Activated CD4-positive, alpha-beta memory T cell treated with anti-CD3 and anti-CD28 coated beads, Interleukin-2, amount 10 ng/mL, durations not matched to agents 7 days and 5 days (primary cell): ENCODE data around the gene DNAJC5G. TPM values are rescaled to one million over a fixed set of nuclear protein-coding genes. Genes with fewer than 3 reads are reported as not detected.
"Not testable (repeated sequence)": the region's sequence is repeated elsewhere in the genome, so short reads cannot be mapped to it uniquely, and the experiment has no call there.

Experiments
- CTCF ChIA-PET: fragments of 350-600 bp; sonication (Branson Sonifier 250); formaldehyde crosslinking; loops from one replicate; lab custom pipeline; 2021; ENCODE audit warnings: antibody characterized with exemption, inconsistent platforms; lab: Charles Lee
- POLR2A ChIA-PET: fragments of 350-600 bp; sonication (Branson Sonifier 250); formaldehyde crosslinking; loops from one replicate; lab custom pipeline; 2021; ENCODE audit warnings: antibody characterized with exemption; lab: Charles Lee
- DNase-seq: peaks from one replicate; pipeline ENCODE4 v3.0.0-alpha.2; 2020
- H3K27ac Mint-ChIP-seq: one replicate; pipeline ENCODE4 v1.8.0; 2021; ENCODE audit warnings: mild to moderate bottlenecking, mixed read lengths
- H3K27me3 Mint-ChIP-seq: one replicate; pipeline ENCODE4 v1.8.0; 2021; ENCODE audit warnings: mixed read lengths
- H3K36me3 Mint-ChIP-seq: one replicate; pipeline ENCODE4 v1.8.0; 2021; ENCODE audit warnings: low read depth, mixed read lengths
- H3K4me1 Mint-ChIP-seq: one replicate; pipeline ENCODE4 v1.8.0; 2021; ENCODE audit warnings: mixed read lengths
- H3K4me3 Mint-ChIP-seq: one replicate; pipeline ENCODE4 v1.8.0; 2021; ENCODE audit warnings: mild to moderate bottlenecking, mixed read lengths
- H3K9me3 Mint-ChIP-seq: one replicate; pipeline ENCODE4 v1.8.0; 2021; ENCODE audit warnings: mixed read lengths
- total RNA-seq, 2 experiments: library from RNA; stranded (reverse); gene quantifications; one replicate each; pipeline ENCODE4 v1.2.3, GENCODE V29; 2021

Gene DNAJC5G
- total RNA-seq, 2 experiments from 2014 or later: not detected

DNA sequence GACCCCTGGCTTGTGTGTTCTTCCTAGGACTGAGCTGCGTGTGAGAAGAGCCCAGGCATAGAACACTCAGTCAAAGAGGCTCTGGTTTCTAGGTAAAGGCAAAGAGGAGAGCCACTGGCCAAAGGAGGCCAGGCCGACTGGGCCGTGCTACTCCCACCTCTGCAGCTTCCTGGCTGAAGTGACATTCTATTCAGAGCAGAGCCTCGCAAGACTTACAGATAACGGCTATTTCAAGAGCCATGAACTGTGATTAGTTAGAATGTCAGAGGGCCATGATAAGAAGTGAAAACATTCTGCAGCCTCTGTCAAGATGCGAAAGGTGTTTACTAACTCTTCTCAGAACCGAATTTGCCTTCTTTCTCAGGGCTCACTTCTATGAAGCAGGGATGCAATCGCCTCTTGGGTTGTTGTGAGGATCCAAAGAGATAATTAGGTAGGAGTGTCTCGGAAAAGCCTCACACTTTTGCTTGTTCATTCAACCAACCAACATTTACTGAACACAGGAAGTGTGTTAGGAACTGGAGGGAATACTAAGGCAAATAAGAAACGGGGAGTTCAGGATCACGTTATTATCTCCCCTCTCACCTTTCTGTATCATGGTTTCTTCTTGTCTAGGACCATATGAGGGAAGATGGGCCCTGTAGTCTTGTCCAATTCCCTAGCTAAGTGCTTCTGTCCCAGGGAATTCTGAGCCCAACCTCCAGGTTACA, 3.4 kb upstream of the DNAJC5G start:
- H3K4me3 Mint-ChIP-seq: no peak overlapping the region
- POLR2A ChIA-PET: interaction anchor here (1.1 to 1.4 kb wide), 2 partner anchors 13 to 31 kb away, joined by 3 read pairs; no protein-coding TSS in a partner anchor
- H3K36me3 Mint-ChIP-seq: no peaks in the 10 kb centered on the region

DNA sequence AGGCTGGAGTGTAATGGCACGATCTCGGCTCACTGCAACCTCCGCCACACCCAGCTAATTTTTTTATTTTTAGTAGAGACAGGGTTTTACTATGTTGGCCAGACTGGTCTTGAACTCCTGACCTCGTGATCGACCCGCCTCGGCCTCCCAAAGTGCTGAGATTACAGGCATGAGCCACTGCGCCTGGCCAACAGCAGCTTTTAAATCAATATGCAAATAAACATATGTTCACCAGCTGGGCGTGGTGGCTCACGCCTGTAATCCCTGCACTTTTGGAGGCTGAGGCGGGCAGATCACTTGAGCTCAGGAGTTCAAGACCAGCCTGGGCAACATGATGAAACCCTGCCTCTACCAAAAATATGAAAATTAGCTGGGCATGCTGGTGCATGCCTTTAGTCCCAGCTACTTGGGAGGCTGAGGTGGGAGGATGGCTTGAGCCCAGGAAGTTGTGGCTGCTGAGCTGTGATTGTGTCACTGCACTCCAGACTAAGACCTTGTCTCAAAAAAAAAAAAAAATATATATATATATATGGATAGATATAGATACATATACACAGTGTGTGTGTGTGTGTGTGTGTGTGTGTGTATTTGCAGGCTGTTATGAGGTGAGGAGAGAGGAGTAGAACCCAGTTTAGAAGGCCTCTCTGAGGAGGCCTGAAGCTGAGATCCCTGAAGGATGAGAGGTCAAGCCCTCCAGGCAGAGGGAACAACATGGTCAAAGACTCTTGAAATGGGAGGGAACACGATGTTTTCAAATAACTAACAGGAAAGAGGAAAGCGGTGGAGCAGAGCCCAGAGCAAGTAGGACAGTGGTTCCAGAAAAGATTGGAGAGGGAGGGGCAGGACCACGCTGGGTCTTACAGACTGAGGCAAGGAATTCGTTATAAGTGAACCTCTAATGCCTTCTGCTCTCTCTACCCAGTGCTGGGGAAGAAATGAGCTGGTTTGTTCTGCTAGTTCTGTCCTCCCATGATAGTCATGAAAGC, 2.4 kb upstream of the DNAJC5G start:
- not testable (repeated sequence) for H3K36me3 Mint-ChIP-seq, H3K4me1 Mint-ChIP-seq, H3K9me3 Mint-ChIP-seq, DNase-seq, H3K27ac Mint-ChIP-seq, H3K4me3 Mint-ChIP-seq
- H3K27me3 Mint-ChIP-seq: peaks cover 33% of the 10 kb centered on the region
- CTCF ChIA-PET: interaction anchor here (0.9 to 2.3 kb wide), 6 partner anchors 9 to 311 kb away, joined by 3 to 9 read pairs (median 4); partner anchors contain the start of genes SLC30A3 and TRIM54
- POLR2A ChIA-PET: interaction anchor here (1.4 kb wide), 1 partner anchor 14 kb away, joined by 3 read pairs; no protein-coding TSS in a partner anchor

More for the DNA sequence above, 3.4 kb upstream of the DNAJC5G start:
- Mint-ChIP-seq H3K27ac (no peak overlapping the region), H3K27me3 (peaks cover 28% of the 10 kb centered on the region), H3K9me3 (no peaks in the 10 kb centered on the region), H3K4me1 (peaks cover 5% of the 10 kb centered on the region)
- CTCF ChIA-PET: interaction anchor here (0.9 to 2.5 kb wide), 7 partner anchors 8 to 170 kb away, joined by 3 to 19 read pairs (median 5); partner anchors contain the start of genes SLC30A3 and TRIM54
- DNase-seq: no peak

DNA sequence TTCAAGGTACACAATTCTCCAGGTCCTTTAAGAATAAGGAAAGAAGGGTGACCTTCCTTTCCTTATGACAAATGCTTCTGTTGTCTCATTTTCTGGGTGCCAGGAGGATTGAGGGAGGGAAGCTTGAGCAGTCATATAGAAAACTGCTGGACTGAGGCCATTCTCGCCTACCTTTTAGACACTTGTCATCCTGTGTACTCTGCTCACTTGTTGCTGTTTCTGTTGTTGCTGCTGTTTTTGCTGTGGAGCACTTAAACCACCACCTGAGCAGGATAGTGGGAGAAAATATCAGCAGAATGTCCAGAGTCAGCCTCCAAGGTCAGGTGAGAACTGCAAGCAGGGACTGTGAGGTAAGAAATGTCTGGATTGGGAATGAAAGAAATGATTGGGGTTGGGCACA, 2.8 kb downstream of the DNAJC5G start:
- ChIA-PET CTCF (interaction anchor here (1.1 to 5.9 kb wide), 6 partner anchors 25 to 405 kb away, joined by 3 to 75 read pairs (median 6); no protein-coding TSS in a partner anchor), POLR2A (interaction anchor here (1.2 kb wide), 1 partner anchor 13 kb away, joined by 3 read pairs; no protein-coding TSS in a partner anchor)
- peaks cover 15% of the 10 kb centered on the region for H3K4me1 Mint-ChIP-seq
- peaks cover 35% of the 10 kb centered on the region for H3K27me3 Mint-ChIP-seq
- H3K36me3 Mint-ChIP-seq: no peaks in the 10 kb centered on the region
- no peak overlapping the region for H3K4me3 Mint-ChIP-seq
- no peaks in the 10 kb centered on the region for H3K9me3 Mint-ChIP-seq
- H3K27ac Mint-ChIP-seq: no peak overlapping the region
- no peak for DNase-seq

DNA sequence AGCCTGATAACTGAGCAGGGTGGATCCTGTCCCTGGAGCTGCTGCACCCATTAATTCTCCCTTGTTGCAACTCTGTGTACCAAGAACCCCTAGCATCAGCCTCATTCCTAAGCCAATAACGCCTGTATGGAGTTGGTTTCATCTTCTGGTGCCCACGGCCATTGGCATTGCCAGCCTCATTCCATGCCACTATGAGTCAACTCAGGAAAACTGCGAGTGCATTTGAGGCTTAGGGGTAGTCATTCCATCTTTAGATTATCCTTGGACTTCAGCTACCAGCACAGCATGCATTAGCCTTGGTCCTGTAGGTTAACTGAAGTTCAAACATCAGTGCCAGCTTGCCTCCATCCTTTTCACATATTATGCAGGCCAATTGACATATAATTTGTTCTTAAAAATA, 5.6 kb downstream of the DNAJC5G start:
- CTCF ChIA-PET: interaction anchor here (1.0 to 5.9 kb wide), 14 partner anchors 9 to 319 kb away, joined by 3 to 75 read pairs (median 8); partner anchors contain the start of genes PREB and SLC30A3
- peaks cover 46% of the 10 kb centered on the region for H3K27me3 Mint-ChIP-seq
- peaks cover 13% of the 10 kb centered on the region for H3K4me1 Mint-ChIP-seq
- POLR2A ChIA-PET: interaction anchor here (1.0 to 1.3 kb wide), 2 partner anchors 32 to 185 kb away, joined by 3 to 5 read pairs; no protein-coding TSS in a partner anchor
- H3K9me3 Mint-ChIP-seq: no peaks in the 10 kb centered on the region
- no peaks in the 10 kb centered on the region for H3K36me3 Mint-ChIP-seq
- no peak for DNase-seq
- H3K27ac Mint-ChIP-seq: no peak overlapping the region
- no peak overlapping the region for H3K4me3 Mint-ChIP-seq

DNA sequence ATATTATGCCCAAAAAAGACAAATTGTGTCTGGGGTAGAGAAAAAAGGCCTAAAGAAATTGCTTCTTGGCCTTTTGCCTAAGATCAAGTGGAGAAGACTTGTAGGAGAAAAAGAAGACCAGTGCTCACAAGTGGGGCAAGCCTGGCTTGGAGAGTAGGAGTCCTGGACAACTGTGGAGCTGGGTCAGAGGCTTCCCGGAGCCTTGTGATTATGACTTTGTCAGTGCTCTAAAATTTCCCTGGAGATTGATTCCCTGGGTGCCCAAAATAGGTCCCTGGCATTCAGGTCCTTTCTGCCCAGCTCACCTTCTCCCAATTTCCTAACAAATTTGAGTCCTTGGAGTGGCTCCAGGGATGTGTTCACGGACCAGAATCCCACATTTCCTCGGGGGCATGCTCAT, 6.2 kb downstream of the DNAJC5G start:
- no peaks in the 10 kb centered on the region for H3K36me3 Mint-ChIP-seq
- no peak overlapping the region for H3K27ac Mint-ChIP-seq
- H3K4me1 Mint-ChIP-seq: peaks cover 13% of the 10 kb centered on the region
- POLR2A ChIA-PET: interaction anchor here (0.8 to 1.0 kb wide), 2 partner anchors 32 to 65 kb away, joined by 4 to 5 read pairs; partner anchors contain the start of gene CAD
- H3K4me3 Mint-ChIP-seq: no peak overlapping the region
- DNase-seq: no peak
- H3K9me3 Mint-ChIP-seq: no peaks in the 10 kb centered on the region
- peaks cover 50% of the 10 kb centered on the region for H3K27me3 Mint-ChIP-seq
- CTCF ChIA-PET: interaction anchor here (0.7 to 5.9 kb wide), 12 partner anchors 9 to 319 kb away, joined by 3 to 75 read pairs (median 6); partner anchors contain the start of genes ABHD1, MPV17, PREB and SLC30A3

DNA sequence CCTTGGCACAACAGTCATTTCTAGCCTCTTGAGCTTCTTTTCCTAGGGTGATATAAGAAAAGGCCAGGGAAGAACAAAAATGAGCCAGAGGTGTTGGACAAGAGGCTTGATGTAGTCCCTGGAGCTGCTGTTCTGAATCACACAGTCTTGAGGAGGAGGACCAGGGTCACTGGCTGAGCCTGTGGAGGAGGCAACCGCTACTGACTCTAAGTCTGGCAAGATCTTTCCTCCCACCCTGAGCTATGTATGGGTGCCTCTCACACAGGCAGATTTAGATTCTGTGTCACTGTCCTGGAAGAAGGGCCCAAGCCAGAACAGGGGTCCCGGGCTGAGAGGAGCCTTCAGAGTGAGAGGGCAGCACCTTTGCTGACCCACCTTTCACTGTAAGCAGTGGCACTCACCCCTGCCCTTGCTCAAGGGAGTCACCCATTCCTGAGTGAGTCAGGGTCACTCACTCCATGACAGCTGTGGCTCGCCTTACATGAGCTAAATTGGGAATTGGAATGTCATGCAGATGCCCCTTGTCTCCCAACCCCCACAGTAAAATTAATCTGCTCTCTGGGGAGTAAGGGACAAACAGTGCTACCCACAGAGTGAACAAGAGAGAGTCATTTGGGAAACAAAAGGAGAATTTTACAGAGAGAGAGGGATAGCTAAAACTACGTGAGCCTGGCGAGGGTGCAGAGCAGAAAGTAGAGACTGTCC, 6.8 kb downstream of the DNAJC5G start, which contains the start of gene TRIM54:
TSS of gene TRIM54 (plus strand) at position 575 of the 705 bp plus-strand sequence. CDS start 303 bp downstream, outside the sequence.
- Mint-ChIP-seq H3K27ac (no peak within 1 kb of the TSS), H3K4me3 (no peak within 1 kb of the TSS), H3K27me3 (peaks cover 54% of the 10 kb centered on the region), H3K4me1 (peaks cover 13% of the 10 kb centered on the region), H3K9me3 (no peaks in the 10 kb centered on the region), H3K36me3 (no peaks in the 10 kb centered on the region)
- ChIA-PET CTCF (interaction anchor here (0.7 to 5.9 kb wide), 11 partner anchors 9 to 320 kb away, joined by 3 to 75 read pairs (median 6); partner anchors contain the start of genes ABHD1, MPV17, PREB and SLC30A3), POLR2A (interaction anchor here (0.8 to 1.7 kb wide), 3 partner anchors 18 to 65 kb away, joined by 4 to 5 read pairs (median 4); partner anchors contain the start of gene CAD)
- DNase-seq: no peak

DNA sequence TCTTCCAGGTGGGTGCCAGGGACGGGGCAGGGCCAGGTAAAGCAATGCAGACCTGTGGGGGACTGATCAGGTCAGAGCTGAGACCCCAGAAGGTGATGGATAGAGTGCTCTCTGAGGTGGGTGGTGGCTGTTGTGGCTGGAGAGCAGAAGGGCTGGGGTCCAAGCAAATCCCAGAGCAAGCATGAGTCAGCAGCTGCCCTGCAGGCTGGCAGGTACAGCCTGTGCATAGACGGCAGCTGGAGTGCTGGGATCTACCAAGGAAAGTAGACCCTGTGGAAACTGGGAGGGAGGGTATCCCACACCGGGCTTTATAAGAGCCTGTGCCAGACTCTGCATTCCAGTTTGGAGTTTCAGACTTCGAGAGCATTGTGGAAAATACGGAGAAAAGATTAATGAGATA, 7.7 kb downstream of the DNAJC5G start:
- peaks cover 58% of the 10 kb centered on the region for H3K27me3 Mint-ChIP-seq
- peaks cover 13% of the 10 kb centered on the region for H3K4me1 Mint-ChIP-seq
- H3K9me3 Mint-ChIP-seq: no peaks in the 10 kb centered on the region
- CTCF ChIA-PET: interaction anchor here (0.6 to 5.9 kb wide), 8 partner anchors 16 to 437 kb away, joined by 3 to 75 read pairs (median 4); partner anchors contain the start of gene MPV17
- no peak overlapping the region for H3K27ac Mint-ChIP-seq
- no peak for DNase-seq
- no peak overlapping the region for H3K4me3 Mint-ChIP-seq
- POLR2A ChIA-PET: interaction anchor here (0.6 to 1.7 kb wide), 2 partner anchors 19 to 90 kb away, joined by 3 to 4 read pairs; no protein-coding TSS in a partner anchor
- no peaks in the 10 kb centered on the region for H3K36me3 Mint-ChIP-seq

DNA sequence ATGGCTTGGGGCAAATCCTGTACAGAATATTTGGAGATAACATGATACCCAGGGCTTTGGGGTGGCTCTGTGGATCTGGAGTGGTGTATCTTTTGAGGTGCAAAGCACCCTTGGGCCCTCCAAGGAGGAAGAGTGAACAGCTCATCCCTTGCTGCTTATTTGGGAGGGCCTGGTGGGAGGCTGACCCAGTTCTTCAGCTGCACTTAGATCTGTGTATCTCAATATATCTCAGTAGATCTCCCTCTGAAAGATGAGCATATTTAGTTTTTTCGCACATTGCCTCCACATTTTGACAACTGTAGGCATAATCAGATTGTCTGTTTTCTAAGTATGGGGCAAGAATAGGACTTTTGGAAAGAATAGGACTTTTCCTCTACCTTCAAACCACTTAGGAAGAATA, 9.8 kb downstream of the DNAJC5G start:
- no peak for DNase-seq
- H3K27ac Mint-ChIP-seq: no peak overlapping the region
- H3K4me1 Mint-ChIP-seq: peaks cover 8% of the 10 kb centered on the region
- CTCF ChIA-PET: interaction anchor here (0.6 kb wide), 1 partner anchor 11 kb away, joined by 3 read pairs; no protein-coding TSS in a partner anchor
- no peaks in the 10 kb centered on the region for H3K9me3 Mint-ChIP-seq
- H3K36me3 Mint-ChIP-seq: no peaks in the 10 kb centered on the region
- POLR2A ChIA-PET: no interaction called here
- no peak overlapping the region for H3K4me3 Mint-ChIP-seq
- H3K27me3 Mint-ChIP-seq: peaks cover 57% of the 10 kb centered on the region

DNA sequence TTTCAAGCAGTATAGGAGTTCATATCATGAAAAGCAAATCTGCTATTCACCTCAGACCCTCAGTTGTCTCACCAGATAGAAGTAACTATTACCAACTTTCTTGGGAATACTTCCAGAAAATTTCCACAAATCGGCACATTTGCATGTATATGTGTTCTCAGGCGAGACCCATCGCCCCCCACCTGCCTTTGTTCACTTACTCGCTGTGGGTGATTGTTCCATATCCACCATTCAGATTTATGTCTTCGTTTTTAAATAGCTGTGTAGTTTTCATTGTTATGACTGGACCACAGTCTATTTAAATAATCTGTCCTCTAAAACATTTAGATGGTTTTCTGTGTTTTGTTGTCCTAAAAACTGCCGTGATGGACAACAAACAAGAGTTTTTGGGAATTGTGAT, 10.2 kb downstream of the DNAJC5G start:
- DNase-seq: no peak
- ChIA-PET CTCF (interaction anchor here (0.6 kb wide), 1 partner anchor 11 kb away, joined by 3 read pairs; no protein-coding TSS in a partner anchor), POLR2A (no interaction called here)
- no peaks in the 10 kb centered on the region for H3K9me3 Mint-ChIP-seq
- H3K4me3 Mint-ChIP-seq: no peak overlapping the region
- peaks cover 4% of the 10 kb centered on the region for H3K4me1 Mint-ChIP-seq
- H3K27ac Mint-ChIP-seq: no peak overlapping the region
- H3K36me3 Mint-ChIP-seq: no peaks in the 10 kb centered on the region
- peaks cover 57% of the 10 kb centered on the region for H3K27me3 Mint-ChIP-seq

DNA sequence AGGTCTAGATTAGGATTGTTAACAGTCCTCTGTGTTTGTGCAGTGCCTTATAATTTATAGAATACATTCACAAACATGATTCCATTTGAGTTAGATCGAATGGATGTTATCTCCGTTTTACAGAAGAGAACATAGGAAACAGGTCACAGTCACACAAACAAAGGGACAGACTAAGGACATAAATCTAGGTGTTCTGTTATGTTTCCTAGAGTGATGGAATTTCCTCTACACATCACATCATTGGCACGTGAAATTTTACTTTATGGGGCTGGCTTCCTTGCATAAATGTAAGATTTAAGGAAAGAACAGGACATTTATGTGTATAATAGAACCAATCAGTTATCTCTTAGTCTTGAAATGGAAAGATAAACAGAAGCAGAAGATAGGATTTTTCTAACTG, 13.4 kb downstream of the DNAJC5G start:
- Mint-ChIP-seq H3K4me1 (no peaks in the 10 kb centered on the region), H3K36me3 (no peaks in the 10 kb centered on the region), H3K27ac (no peak overlapping the region), H3K27me3 (peaks cover 56% of the 10 kb centered on the region), H3K4me3 (no peak overlapping the region), H3K9me3 (no peaks in the 10 kb centered on the region)
- ChIA-PET POLR2A (no interaction called here), CTCF (interaction anchor here (4.1 to 7.7 kb wide), 2 partner anchors 9 to 13 kb away, joined by 18 to 48 read pairs; no protein-coding TSS in a partner anchor)
- no peak for DNase-seq

DNA sequence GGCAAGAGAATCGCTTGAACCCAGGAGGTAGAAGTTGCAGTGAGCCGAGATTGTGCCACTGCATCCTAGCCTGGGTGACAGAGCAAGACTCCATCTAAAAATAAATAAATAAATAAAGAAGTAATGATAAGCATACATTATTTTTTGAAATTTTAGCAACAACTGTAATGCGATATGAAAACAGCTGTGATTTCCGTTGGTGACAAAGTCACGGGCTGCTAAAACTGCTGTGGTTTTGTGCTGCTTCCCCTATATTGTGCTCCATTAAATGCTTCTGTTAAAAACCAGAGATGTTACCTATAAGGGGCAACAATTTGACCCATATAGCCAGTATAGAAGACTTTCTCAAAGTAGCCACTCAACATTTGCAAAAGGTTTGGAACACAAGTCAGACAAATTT, 15.3 kb downstream of the DNAJC5G start:
- DNase-seq: no peak
- no peak overlapping the region for H3K4me3 Mint-ChIP-seq
- H3K4me1 Mint-ChIP-seq: no peaks in the 10 kb centered on the region
- POLR2A ChIA-PET: no interaction called here
- H3K36me3 Mint-ChIP-seq: no peaks in the 10 kb centered on the region
- H3K27me3 Mint-ChIP-seq: peaks cover 44% of the 10 kb centered on the region
- H3K9me3 Mint-ChIP-seq: no peaks in the 10 kb centered on the region
- CTCF ChIA-PET: interaction anchor here (4.1 to 7.7 kb wide), 2 partner anchors 11 kb away, joined by 18 to 48 read pairs; no protein-coding TSS in a partner anchor
- H3K27ac Mint-ChIP-seq: no peak overlapping the region
